Stimulated activated CD8-positive, alpha-beta memory T cell treated with anti-CD3 and anti-CD28 coated beads, Interleukin-12 subunit alpha, Interleukin-12 subunit beta, amount 100 ng/mL, for 4 hours (primary cell): ENCODE data around the gene ATP5PB.

Experiments
- DNase-seq: peaks from one replicate; pipeline ENCODE4 v3.0.0-alpha.2; 2020; ENCODE audit warnings: low read depth

ATP5PB gene

DNA sequence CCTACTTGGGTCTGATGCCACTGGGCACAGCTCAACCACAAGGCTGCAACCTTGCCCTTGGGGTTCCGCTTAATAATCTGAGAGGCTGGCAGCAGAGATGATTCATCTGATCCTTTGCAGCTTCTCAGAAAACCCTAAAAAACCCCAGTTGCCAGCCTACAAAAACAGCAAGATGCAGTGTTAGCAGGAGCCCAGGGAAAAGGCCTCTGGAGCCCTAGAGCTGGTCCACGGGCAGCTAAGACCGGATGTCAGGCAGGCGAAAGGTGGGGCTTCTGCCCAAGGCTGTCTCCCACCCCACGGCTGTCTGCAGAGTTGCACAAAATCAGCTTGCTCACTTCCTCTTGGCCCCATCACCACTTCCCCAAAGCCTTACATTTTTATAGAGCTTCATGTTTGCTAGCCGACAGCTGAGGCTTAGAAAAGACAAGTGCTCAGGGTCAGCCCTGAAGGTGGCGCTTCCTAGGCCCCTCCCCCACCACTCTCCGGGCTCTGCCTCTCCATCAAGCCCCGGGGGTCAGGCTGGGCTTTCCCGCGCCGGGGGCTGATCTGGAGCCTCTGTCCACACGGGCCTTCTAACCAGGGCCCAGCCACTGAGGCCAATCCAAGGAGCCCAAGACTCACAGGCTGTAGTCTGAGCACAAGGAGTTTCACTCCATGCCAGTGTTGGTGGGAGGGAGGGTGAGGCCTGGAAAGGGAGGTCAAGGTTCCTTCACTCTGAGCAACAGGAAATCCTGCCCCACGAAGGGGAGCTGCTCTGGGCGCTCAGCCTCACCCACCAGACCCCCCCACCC is 58.3 kb downstream of the ATP5PB start:
- DNase-seq: peak; percentile 42

DNA sequence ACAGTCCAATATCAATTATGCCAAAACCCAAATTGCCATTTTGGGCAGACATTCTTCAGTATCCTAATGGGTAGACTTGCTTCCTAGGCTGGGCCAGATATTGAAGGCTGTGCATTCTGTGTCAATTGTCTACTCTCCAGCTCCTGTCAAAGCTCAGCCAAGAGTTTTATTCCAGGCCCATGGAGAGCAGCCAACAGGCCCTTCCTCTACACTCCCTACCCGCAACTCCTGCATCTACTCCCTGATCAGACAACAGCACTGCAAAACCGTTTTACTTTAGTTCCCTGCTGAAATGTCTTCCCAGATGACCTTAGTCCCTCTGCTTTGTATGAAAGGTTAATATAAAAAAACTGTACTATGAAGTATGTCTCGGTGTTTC is 60.7 kb downstream of the ATP5PB start:
- no peak for DNase-seq

DNA sequence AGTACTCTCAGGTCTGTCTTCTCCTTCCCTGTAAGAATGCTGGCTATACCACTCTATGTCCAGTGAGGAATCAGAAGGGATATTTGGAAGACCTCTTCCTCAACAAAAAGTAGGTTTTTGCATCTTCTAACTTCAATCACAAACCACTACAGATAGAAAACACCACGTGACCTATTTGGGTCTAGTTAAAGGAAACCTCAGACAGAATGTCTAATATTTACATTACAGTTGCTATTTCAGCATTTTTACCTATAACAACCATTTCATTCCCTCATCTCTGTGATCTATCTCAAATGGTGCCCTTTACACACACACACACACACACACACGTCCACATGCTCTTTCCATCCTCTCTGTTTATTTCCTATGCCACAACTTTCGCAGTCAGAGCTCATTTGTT is 62.1 kb downstream of the ATP5PB start:
- DNase-seq: no peak
